Mammary epithelial cell (primary cell): ENCODE measurements around the gene CCNE1.

ENCODE experiments used
- EZH2 ChIP-seq: IDR thresholded peaks from 2 replicates; pipeline ENCODE4 v1.6.1; 2012; ENCODE audit warnings: low read length, inconsistent platforms, borderline replicate concordance
- TF ChIP-seq, protein P1 (sequence below), 2 donors: IDR thresholded peaks in 1 of 2; conservative IDR thresholded peaks in 1 of 2; 2 replicates each; pipeline ENCODE4 v1.5.1; 2011 to 2012; ENCODE audit warnings: inconsistent platforms in 2 of 2, low read length in 2 of 2, mild to moderate bottlenecking in 2 of 2, control low read depth in 1 of 2, low read depth in 1 of 2; ENCODE audit not compliant: insufficient read depth in 1 of 2; ENCODE audit errors: extremely low read depth in 1 of 2

DNA sequence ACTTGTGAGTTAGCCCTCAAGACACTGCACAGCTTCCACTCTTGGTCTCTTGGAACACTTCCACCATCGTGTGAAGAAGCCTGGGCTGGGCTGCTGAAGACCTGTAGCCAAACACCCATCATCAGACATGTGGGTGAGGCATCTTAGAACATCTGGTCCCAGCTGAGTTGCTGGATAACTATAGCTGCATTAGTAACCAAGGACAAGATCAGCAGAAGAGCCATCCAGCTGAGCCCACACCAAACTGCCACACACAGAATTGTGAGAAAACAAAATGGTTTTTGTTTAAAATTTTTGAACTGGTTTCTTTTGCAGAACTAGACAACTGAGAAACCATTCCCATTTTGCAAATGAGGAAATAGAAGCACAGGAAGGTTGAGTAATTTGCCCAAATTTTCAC is 56.2 kb downstream of the CCNE1 start:
- no peak for TF ChIP-seq EZH2
- TF ChIP-seq, protein P1, sequence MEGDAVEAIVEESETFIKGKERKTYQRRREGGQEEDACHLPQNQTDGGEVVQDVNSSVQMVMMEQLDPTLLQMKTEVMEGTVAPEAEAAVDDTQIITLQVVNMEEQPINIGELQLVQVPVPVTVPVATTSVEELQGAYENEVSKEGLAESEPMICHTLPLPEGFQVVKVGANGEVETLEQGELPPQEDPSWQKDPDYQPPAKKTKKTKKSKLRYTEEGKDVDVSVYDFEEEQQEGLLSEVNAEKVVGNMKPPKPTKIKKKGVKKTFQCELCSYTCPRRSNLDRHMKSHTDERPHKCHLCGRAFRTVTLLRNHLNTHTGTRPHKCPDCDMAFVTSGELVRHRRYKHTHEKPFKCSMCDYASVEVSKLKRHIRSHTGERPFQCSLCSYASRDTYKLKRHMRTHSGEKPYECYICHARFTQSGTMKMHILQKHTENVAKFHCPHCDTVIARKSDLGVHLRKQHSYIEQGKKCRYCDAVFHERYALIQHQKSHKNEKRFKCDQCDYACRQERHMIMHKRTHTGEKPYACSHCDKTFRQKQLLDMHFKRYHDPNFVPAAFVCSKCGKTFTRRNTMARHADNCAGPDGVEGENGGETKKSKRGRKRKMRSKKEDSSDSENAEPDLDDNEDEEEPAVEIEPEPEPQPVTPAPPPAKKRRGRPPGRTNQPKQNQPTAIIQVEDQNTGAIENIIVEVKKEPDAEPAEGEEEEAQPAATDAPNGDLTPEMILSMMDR (conservative IDR thresholded peaks at IDR 0.05 in 1 of 2, IDR thresholded peaks at IDR 0.05 in 1 of 2; ENCODE audit: extremely low read depth in 1 of 2, insufficient read depth in 1 of 2, low read depth in 1 of 2, low read length in 2 of 2) = no peak
